Keratinocyte (primary cell): Measurements from ENCODE around the gene MYBPC3. TPM values are rescaled to one million over a fixed set of nuclear protein-coding genes. Genes with fewer than 3 reads are reported as not detected.

Source experiments
- DNase-seq: peaks from one replicate; pipeline ENCODE4 v3.0.0-alpha.2; 2011; ENCODE audit warnings: low read depth, missing footprints, low spot score
- FAIRE-seq: peaks from 2 replicates; lab custom pipeline; 2011; peaks lifted over from hg19 to GRCh38; lab: Jason Lieb, UNC
- H2AFZ ChIP-seq: 2 replicates; pipeline ENCODE4 v1.6.0; 2012; ENCODE audit warnings: low read length, control low read depth, inconsistent platforms; ENCODE audit not compliant: control insufficient read depth
- H3K27ac ChIP-seq: 2 replicates; pipeline ENCODE4 v1.5.1; 2011; ENCODE audit warnings: low read length; ENCODE audit not compliant: control insufficient read depth, insufficient read depth
- H3K27me3 ChIP-seq: 3 replicates; pipeline ENCODE4 v1.6.0; 2011; ENCODE audit warnings: low read length; ENCODE audit not compliant: control insufficient read depth, insufficient read depth; ENCODE audit errors: extremely low read depth
- H3K36me3 ChIP-seq, 2 experiments: 2 replicates in 1 of 2; 3 replicates in 1 of 2; pipeline ENCODE4 v1.5.1; 2011; ENCODE audit warnings: low read length in 2 of 2, mild to moderate bottlenecking in 1 of 2; ENCODE audit not compliant: control insufficient read depth in 2 of 2, insufficient read depth in 2 of 2; ENCODE audit errors: extremely low read depth in 1 of 2
- H3K4me1 ChIP-seq: 3 replicates; pipeline ENCODE4 v1.5.1; 2011; ENCODE audit warnings: low read length; ENCODE audit not compliant: control insufficient read depth, insufficient read depth; ENCODE audit errors: extremely low read depth
- H3K4me2 ChIP-seq: 3 replicates; pipeline ENCODE4 v1.6.0; 2011; ENCODE audit warnings: low read depth, low read length; ENCODE audit not compliant: control insufficient read depth, insufficient read depth; ENCODE audit errors: extremely low read depth
- H3K4me3 ChIP-seq, 3 experiments: fragments of 200-600 bp in 1 of 3; sonication (generic) in 1 of 3; 2 replicates in 2 of 3; 3 replicates in 1 of 3; pipeline ENCODE4 v1.5.1; 2011 to 2016; ENCODE audit warnings: low read length in 3 of 3, mild to moderate bottlenecking in 3 of 3, control low read depth in 2 of 3, inconsistent platforms in 1 of 3, low read depth in 1 of 3, mixed read lengths in 1 of 3, mixed run types in 1 of 3, moderate library complexity in 1 of 3; ENCODE audit not compliant: control insufficient read depth in 2 of 3, insufficient read depth in 2 of 3; ENCODE audit errors: extremely low read depth in 1 of 3
- H3K79me2 ChIP-seq: 2 replicates; pipeline ENCODE4 v1.6.0; 2012; ENCODE audit warnings: low read length; ENCODE audit not compliant: control insufficient read depth, insufficient read depth
- H3K9ac ChIP-seq: 3 replicates; pipeline ENCODE4 v1.6.0; 2011; ENCODE audit warnings: low read length; ENCODE audit not compliant: control insufficient read depth, insufficient read depth; ENCODE audit errors: extremely low read depth
- H3K9me1 ChIP-seq: 3 replicates; pipeline ENCODE4 v1.6.0; 2011; ENCODE audit warnings: low read length; ENCODE audit not compliant: control insufficient read depth, insufficient read depth; ENCODE audit errors: extremely low read depth
- H3K9me3 ChIP-seq: 2 replicates; pipeline ENCODE4 v1.5.1; 2012; ENCODE audit warnings: low read depth, low read length; ENCODE audit not compliant: control insufficient read depth
- H4K20me1 ChIP-seq: 3 replicates; pipeline ENCODE4 v1.6.0; 2011; ENCODE audit warnings: low read length; ENCODE audit not compliant: control insufficient read depth, insufficient read depth; ENCODE audit errors: extremely low read depth
- CTCF ChIP-seq, 3 experiments: IDR thresholded peaks in 1 of 3; conservative IDR thresholded peaks in 1 of 3; optimal IDR thresholded peaks in 1 of 3; 2 replicates in 2 of 3; 3 replicates in 1 of 3; pipeline versions ENCODE3 to v1.5.1; 2011; ENCODE audit warnings: low read length in 3 of 3, mild to moderate bottlenecking in 3 of 3, moderate library complexity in 2 of 3, control low read depth in 1 of 3, inconsistent platforms in 1 of 3; ENCODE audit not compliant: insufficient read depth in 2 of 3; ENCODE audit errors: extremely low read depth in 1 of 3
- EZH2 ChIP-seq: IDR thresholded peaks from one replicate; pipeline ENCODE4 v1.6.1; 2012; ENCODE audit warnings: inconsistent platforms, mild to moderate bottlenecking, low read length, moderate library complexity
- dilution Hi-C: fragments of 300-500 bp; cut with MboI; formaldehyde crosslinking; loops from one replicate; pipeline ENCODE4 v1.7.0; 2020; ENCODE audit warnings: low sequenced_read_pairs; ENCODE audit not compliant: extremely low pct_ligation_motif_present
- polyA plus RNA-seq, 5 experiments: library from polyadenylated mRNA; depleted of rRNA in 3 of 5; stranded (reverse) in 3 of 5; stranded (forward) in 1 of 5; unstranded in 1 of 5; fragments of >200 nt; gene quantifications; 1 replicate in 1 of 5; 2 replicates in 3 of 5; 3 replicates in 1 of 5; pipeline versions ENCODE4 v1.2.1 to v1.2.3, GENCODE V29; 2011 to 2012; ENCODE audit warnings: missing spikeins in 2 of 5, low read depth in 1 of 5, low replicate concordance in 1 of 5

The MYBPC3 gene
- polyA plus RNA-seq, 1 donor (not counting 4 experiments of a cell fraction or from before 2014, with no cell fraction given): not detected

GRCh38 chr11:47289856-47290255, 62.6 kb downstream of the MYBPC3 start:
- Histone ChIP-seq H3K4me1 (no peaks in the 10 kb centered on the region), H3K79me2 (no peaks in the 10 kb centered on the region), H3K4me3 (no peak overlapping the region), H3K9ac (no peak overlapping the region), H2AFZ (no peak overlapping the region), H3K36me3 (peaks cover 32 to 41% of the 10 kb centered on the region in 2 experiments), H3K27ac (no peak overlapping the region), H4K20me1 (no peaks in the 10 kb centered on the region), H3K9me1 (no peaks in the 10 kb centered on the region), H3K27me3 (no peaks in the 10 kb centered on the region), H3K9me3 (no peaks in the 10 kb centered on the region), H3K4me2 (no peak overlapping the region)
- no peak for DNase-seq
- no peak for TF ChIP-seq EZH2
- TF ChIP-seq CTCF (optimal IDR thresholded peaks at IDR 0.05 in 1 of 3, IDR thresholded peaks at IDR 0.05 in 1 of 3, conservative IDR thresholded peaks at IDR 0.05 in 1 of 3; ENCODE audit: extremely low read depth in 1 of 3, insufficient read depth in 2 of 3, low read length in 3 of 3): no peak
- FAIRE-seq: no peak
- dilution Hi-C loops: no loop called here

- no peak overlapping the region for H3K9ac ChIP-seq
- H3K4me3 ChIP-seq: no peak overlapping the region
- H3K36me3 ChIP-seq: peaks cover 34 to 39% of the 10 kb centered on the region in 2 experiments
- H4K20me1 ChIP-seq: no peaks in the 10 kb centered on the region
- no peak overlapping the region for H3K27ac ChIP-seq
- no peak for DNase-seq
- dilution Hi-C loops: no loop called here
- H3K4me2 ChIP-seq: no peak overlapping the region
- H3K9me1 ChIP-seq: no peaks in the 10 kb centered on the region
- no peaks in the 10 kb centered on the region for H3K9me3 ChIP-seq
- no peaks in the 10 kb centered on the region for H3K27me3 ChIP-seq
- no peak for FAIRE-seq
- H3K79me2 ChIP-seq: no peaks in the 10 kb centered on the region
- H3K4me1 ChIP-seq: no peaks in the 10 kb centered on the region
- H2AFZ ChIP-seq: no peak overlapping the region
- TF ChIP-seq CTCF (optimal IDR thresholded peaks at IDR 0.05 in 1 of 3, IDR thresholded peaks at IDR 0.05 in 1 of 3, conservative IDR thresholded peaks at IDR 0.05 in 1 of 3; ENCODE audit: extremely low read depth in 1 of 3, insufficient read depth in 2 of 3, low read length in 3 of 3): no peak
These were observed 64.4 kb downstream of the MYBPC3 start for GRCh38 chr11:47288066-47288465.
